ENCODE data around the gene COQ8A.

Gene COQ8A

DNA sequence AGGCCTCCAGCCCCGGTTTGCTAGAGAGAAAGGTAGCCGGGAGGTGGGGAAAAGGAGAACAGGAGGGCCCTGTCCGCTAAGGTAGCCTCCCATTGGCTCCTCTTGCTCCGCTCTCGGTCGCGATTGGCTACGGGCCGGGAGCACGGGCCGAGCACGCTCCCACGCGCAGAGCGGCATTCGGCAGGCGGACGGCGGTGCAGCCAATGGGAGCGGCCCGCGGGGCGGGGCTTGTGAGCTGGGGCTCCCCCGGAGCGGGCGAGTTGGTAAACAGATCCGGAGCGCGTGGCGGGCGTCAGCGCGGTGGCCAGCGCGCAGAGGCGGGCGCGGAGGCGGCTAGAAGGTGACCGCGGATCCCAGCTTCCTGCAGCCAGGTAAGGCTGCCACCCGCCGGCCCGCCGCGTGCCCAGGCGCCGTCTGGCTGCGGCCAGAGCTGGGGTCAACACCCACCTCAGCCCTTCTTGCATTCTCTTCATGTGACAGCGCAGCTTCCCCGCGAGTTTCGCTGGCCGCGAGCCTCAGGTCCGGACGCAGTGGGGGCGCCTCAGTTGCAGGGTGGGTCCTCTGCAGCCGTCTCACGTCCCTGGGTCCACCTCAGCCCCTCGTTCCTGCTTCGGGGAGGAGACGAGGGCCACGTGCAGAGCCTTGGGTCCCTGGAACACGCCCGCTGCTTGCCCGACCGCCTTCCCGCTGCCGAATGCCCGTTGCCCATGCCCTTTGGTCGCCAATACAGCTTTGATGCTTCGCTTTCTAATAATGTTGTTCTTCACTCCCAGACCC is at the start of gene COQ8A:
TSS of gene COQ8A (plus strand) at position 266 of the 777 bp plus-strand sequence. CDS start 21,092 bp downstream, outside the sequence.
- Histone ChIP-seq H3K36me3 (ENCODE audit: control insufficient read depth, insufficient read depth, low read length) (no peaks in the 10 kb centered on the region), H3K9me3 (ENCODE audit: control insufficient read depth, insufficient read depth, low read length) (no peaks in the 10 kb centered on the region), H3K27ac (ENCODE audit: low read depth, low read length) (peak within 1 kb of the TSS; percentile 97), H3K9ac (ENCODE audit: low read depth, low read length) (peak within 1 kb of the TSS; percentile 84), H3K4me1 (ENCODE audit: control insufficient read depth, insufficient read depth, low read length) (peaks cover 19% of the 10 kb centered on the region), H3K4me3 (ENCODE audit: low read depth, low read length) (peak within 1 kb of the TSS; percentile 71), H3K27me3 (ENCODE audit: control insufficient read depth, insufficient read depth, low read length) (peaks cover 6% of the 10 kb centered on the region; the same call in 1 of the 2 replicates)

DNA sequence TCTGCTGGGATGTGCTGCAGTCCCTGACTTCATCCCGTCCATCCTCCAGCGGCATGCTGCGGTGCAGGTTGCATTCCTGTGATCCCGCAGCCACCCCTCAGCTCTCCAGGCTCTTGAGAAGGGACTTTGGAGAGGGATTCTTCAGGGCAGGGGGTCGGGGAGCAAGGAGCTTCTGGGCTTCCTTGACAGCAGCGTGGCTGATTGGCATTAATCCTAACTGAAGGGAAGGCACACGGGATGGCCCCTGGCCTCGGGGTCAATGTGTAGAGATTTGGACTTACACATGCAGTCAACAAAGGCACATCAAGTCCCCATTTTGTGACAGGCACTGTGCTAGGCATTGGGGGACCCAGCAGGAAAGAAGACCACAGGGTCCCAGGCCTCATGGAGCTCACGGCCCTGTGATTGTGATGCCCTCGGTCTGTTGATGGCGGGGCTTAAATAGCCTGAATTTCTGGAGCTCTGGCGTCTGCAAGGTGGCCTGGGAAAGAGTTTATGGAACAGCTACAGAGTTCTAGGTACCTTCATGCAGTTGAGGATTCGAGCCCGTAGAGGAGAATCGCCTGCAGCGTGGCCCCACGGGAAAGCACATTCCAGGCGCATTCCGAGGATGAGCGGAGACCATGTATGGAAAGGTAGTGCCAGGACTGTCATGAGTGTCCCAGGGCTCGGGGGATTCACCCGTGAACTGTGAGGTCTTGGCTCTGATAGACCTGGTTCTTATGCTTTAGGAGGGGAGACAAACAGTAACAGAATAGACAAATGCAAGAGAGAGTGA is 49.6 kb upstream of the COQ8A start:
- H3K9me3 ChIP-seq (ENCODE audit: control insufficient read depth, insufficient read depth, low read length) = no peaks in the 10 kb centered on the region
- no peak overlapping the region for H3K4me3 ChIP-seq (ENCODE audit: low read depth, low read length)
- H3K36me3 ChIP-seq (ENCODE audit: control insufficient read depth, insufficient read depth, low read length) = peaks cover 59% of the 10 kb centered on the region

DNA sequence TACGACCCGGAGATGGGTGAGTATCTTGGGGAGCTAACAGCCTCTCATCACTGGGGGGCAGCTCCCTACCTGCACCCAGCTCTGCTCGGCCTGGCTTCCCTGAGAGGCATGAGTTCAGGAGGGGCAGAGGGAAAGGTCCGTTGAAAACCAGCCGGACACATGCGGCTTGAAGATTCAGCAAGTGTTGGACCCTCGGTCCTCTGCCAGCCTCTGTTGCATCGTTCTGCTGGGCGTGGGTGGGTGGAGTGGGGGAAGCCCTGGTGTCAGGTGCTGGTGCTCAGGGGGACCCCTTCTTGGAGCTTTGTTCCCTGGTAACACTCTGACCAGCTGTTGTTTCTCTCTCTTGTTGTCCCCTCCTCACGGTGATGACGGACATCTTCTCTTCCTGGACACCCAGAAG is 48.7 kb upstream of the COQ8A start:
- H3K9me3 ChIP-seq (ENCODE audit: control insufficient read depth, insufficient read depth, low read length) = no peaks in the 10 kb centered on the region
- no peaks in the 10 kb centered on the region for H3K27me3 ChIP-seq (ENCODE audit: control insufficient read depth, insufficient read depth, low read length)
- no peak overlapping the region for H3K4me3 ChIP-seq (ENCODE audit: low read depth, low read length)
- no peak overlapping the region for H3K27ac ChIP-seq (ENCODE audit: low read depth, low read length)
- H3K9ac ChIP-seq (ENCODE audit: low read depth, low read length) = no peak overlapping the region
- no peaks in the 10 kb centered on the region for H3K4me1 ChIP-seq (ENCODE audit: control insufficient read depth, insufficient read depth, low read length)
- peaks cover 64% of the 10 kb centered on the region for H3K36me3 ChIP-seq (ENCODE audit: control insufficient read depth, insufficient read depth, low read length)

More for the DNA sequence above, 49.6 kb upstream of the COQ8A start:
- Histone ChIP-seq H3K27ac (ENCODE audit: low read depth, low read length) (no peak overlapping the region), H3K9ac (ENCODE audit: low read depth, low read length) (no peak overlapping the region), H3K27me3 (ENCODE audit: control insufficient read depth, insufficient read depth, low read length) (no peaks in the 10 kb centered on the region), H3K4me1 (ENCODE audit: control insufficient read depth, insufficient read depth, low read length) (no peaks in the 10 kb centered on the region)

DNA sequence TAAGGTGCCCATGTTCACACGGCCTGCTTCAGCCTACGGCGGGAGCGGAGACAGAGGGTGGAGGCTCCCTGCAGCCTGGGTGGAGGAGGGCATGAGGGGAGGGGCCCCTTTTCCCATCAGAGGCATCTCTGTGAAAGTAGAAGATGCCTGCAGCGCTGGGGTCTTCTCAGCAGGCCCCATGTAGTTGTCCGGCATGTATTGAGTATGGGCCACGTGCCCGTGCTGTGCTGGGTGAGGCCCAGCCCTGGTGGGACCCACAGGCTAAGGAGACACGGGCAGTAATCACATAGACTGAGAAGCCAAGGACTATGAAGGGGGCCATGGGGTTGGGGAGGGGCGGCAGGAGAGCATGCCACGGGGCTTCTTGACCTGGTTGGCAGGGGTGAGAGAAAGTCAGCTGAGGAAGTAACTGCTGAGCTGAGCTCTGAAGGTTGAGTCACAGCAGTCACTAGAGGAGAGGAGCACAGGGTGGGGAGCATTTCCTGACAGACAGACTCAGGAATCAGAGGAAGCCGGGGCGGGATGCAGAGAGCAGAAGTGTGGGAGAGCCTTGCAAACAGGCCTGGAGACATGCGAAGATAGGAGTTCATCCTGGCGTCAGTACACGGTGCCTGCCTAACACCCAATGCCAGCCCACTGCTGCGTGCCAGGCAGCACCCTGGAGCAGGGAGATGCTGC is 48.1 kb upstream of the COQ8A start:
- H3K9me3 ChIP-seq (ENCODE audit: control insufficient read depth, insufficient read depth, low read length) = no peaks in the 10 kb centered on the region
- H3K4me3 ChIP-seq (ENCODE audit: low read depth, low read length) = no peak overlapping the region
- H3K27me3 ChIP-seq (ENCODE audit: control insufficient read depth, insufficient read depth, low read length) = no peaks in the 10 kb centered on the region
- H3K4me1 ChIP-seq (ENCODE audit: control insufficient read depth, insufficient read depth, low read length) = no peaks in the 10 kb centered on the region
- H3K9ac ChIP-seq (ENCODE audit: low read depth, low read length) = no peak overlapping the region
- H3K27ac ChIP-seq (ENCODE audit: low read depth, low read length) = no peak overlapping the region
- H3K36me3 ChIP-seq (ENCODE audit: control insufficient read depth, insufficient read depth, low read length) = peaks cover 64% of the 10 kb centered on the region

DNA sequence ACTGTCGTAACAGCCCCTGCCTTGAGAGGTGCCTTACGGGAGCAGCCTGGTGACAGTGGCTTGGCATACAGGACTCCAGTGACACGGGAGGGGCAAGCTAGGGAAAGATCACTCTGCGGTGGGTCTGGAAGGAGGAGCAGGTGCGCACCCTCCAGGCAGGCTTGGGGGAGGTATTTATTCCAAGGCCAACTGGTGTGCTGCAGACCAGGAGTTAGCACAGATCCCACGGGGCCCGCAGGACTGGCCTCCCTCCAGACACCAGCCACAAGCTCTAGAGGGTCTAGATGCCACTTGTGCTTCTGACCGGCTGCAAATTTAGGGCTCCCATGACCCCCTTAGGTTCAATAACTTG is 47.6 kb upstream of the COQ8A start:
- Histone ChIP-seq H3K9ac (ENCODE audit: low read depth, low read length) (no peak overlapping the region), H3K36me3 (ENCODE audit: control insufficient read depth, insufficient read depth, low read length) (peaks cover 64% of the 10 kb centered on the region), H3K4me1 (ENCODE audit: control insufficient read depth, insufficient read depth, low read length) (no peaks in the 10 kb centered on the region), H3K27me3 (ENCODE audit: control insufficient read depth, insufficient read depth, low read length) (no peaks in the 10 kb centered on the region), H3K9me3 (ENCODE audit: control insufficient read depth, insufficient read depth, low read length) (no peaks in the 10 kb centered on the region), H3K4me3 (ENCODE audit: low read depth, low read length) (no peak overlapping the region), H3K27ac (ENCODE audit: low read depth, low read length) (no peak overlapping the region)

DNA sequence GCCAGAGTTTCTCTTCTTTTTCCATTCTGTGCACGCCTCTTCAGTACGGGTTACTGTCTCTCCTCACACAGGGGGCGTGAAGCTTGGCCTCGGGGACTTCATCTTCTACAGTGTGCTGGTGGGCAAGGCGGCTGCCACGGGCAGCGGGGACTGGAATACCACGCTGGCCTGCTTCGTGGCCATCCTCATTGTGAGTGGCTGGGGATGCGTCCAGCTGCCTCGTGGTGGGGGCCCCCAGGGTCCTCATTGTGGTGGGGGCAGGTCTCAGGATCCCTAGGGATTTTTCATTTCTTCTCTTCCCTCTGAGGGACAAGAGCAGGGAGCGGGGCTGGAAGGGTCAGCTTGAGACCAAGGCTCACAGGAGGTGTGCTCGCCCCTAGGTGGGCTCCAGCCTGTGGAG is 46.2 kb upstream of the COQ8A start:
- no peak overlapping the region for H3K27ac ChIP-seq (ENCODE audit: low read depth, low read length)
- H3K4me1 ChIP-seq (ENCODE audit: control insufficient read depth, insufficient read depth, low read length) = no peaks in the 10 kb centered on the region
- H3K9ac ChIP-seq (ENCODE audit: low read depth, low read length) = no peak overlapping the region
- no peaks in the 10 kb centered on the region for H3K9me3 ChIP-seq (ENCODE audit: control insufficient read depth, insufficient read depth, low read length)
- no peak overlapping the region for H3K4me3 ChIP-seq (ENCODE audit: low read depth, low read length)
- no peaks in the 10 kb centered on the region for H3K27me3 ChIP-seq (ENCODE audit: control insufficient read depth, insufficient read depth, low read length)
- peaks cover 53% of the 10 kb centered on the region for H3K36me3 ChIP-seq (ENCODE audit: control insufficient read depth, insufficient read depth, low read length)

DNA sequence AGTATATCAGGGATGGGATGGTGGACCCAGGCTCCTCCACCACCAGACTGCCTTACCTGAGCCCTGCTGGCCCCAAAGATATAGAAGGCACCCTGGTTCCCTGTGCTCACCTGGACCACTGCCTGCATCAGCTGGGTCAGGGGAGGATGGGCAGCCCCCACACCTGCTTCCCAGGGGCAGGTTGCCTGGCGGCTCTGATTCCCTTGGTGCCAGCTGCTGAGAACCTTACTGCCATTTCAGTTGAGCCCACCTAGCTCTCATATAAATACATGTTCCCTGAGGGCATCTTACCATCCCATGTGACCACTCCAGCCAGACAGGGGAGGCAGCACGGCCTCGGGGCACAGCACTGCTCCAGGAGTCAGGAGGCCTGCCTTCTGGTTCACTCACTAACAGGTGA is 45.3 kb upstream of the COQ8A start:
- H3K27ac ChIP-seq (ENCODE audit: low read depth, low read length) = no peak overlapping the region
- H3K4me1 ChIP-seq (ENCODE audit: control insufficient read depth, insufficient read depth, low read length) = no peaks in the 10 kb centered on the region
- H3K9me3 ChIP-seq (ENCODE audit: control insufficient read depth, insufficient read depth, low read length) = no peaks in the 10 kb centered on the region
- peaks cover 56% of the 10 kb centered on the region for H3K36me3 ChIP-seq (ENCODE audit: control insufficient read depth, insufficient read depth, low read length)
- H3K27me3 ChIP-seq (ENCODE audit: control insufficient read depth, insufficient read depth, low read length) = no peaks in the 10 kb centered on the region
- no peak overlapping the region for H3K9ac ChIP-seq (ENCODE audit: low read depth, low read length)
- H3K4me3 ChIP-seq (ENCODE audit: low read depth, low read length) = no peak overlapping the region

DNA sequence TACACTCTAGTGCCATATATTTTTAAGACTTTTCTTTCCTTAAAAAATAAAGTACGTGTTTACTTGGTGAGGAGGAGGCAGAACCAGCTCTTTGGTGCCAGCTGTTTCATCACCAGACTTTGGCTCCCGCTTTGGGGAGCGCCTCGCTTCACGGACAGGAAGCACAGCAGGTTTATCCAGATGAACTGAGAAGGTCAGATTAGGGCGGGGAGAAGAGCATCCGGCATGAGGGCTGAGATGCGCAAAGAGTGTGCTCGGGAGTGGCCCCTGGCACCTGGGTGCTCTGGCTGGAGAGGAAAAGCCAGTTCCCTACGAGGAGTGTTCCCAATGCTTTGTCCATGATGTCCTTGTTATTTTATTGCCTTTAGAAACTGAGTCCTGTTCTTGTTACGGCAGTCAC is 44.5 kb upstream of the COQ8A start:
- H3K9me3 ChIP-seq (ENCODE audit: control insufficient read depth, insufficient read depth, low read length) = no peaks in the 10 kb centered on the region
- H3K27me3 ChIP-seq (ENCODE audit: control insufficient read depth, insufficient read depth, low read length) = no peaks in the 10 kb centered on the region
- H3K4me3 ChIP-seq (ENCODE audit: low read depth, low read length) = no peak overlapping the region
- H3K9ac ChIP-seq (ENCODE audit: low read depth, low read length) = no peak overlapping the region
- peaks cover 60% of the 10 kb centered on the region for H3K36me3 ChIP-seq (ENCODE audit: control insufficient read depth, insufficient read depth, low read length)
- H3K4me1 ChIP-seq (ENCODE audit: control insufficient read depth, insufficient read depth, low read length) = no peaks in the 10 kb centered on the region
- H3K27ac ChIP-seq (ENCODE audit: low read depth, low read length) = no peak overlapping the region

DNA sequence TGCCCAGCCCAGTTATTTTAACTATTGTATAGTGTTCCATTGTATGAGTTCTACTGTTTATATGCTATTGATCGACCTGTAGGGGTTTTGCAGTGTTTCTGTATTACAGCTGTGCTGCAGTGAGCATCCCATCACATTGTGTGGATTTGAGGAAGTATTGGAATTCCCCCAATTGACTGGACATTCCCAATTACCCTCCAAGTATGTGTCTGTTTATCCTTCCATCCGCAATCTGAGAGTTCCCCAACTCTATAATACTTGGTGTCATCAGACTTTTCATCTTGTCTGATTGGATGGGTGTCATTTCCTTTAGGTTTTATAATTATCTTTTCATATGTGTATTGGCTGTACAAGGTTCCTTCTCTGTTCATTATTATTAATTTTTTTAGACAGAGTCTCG is 41.8 kb upstream of the COQ8A start:
- peaks cover 40% of the 10 kb centered on the region for H3K36me3 ChIP-seq (ENCODE audit: control insufficient read depth, insufficient read depth, low read length)
- H3K27me3 ChIP-seq (ENCODE audit: control insufficient read depth, insufficient read depth, low read length) = no peaks in the 10 kb centered on the region
- no peaks in the 10 kb centered on the region for H3K9me3 ChIP-seq (ENCODE audit: control insufficient read depth, insufficient read depth, low read length)
- H3K4me1 ChIP-seq (ENCODE audit: control insufficient read depth, insufficient read depth, low read length) = no peaks in the 10 kb centered on the region
- no peak overlapping the region for H3K9ac ChIP-seq (ENCODE audit: low read depth, low read length)
- H3K4me3 ChIP-seq (ENCODE audit: low read depth, low read length) = no peak overlapping the region
- no peak overlapping the region for H3K27ac ChIP-seq (ENCODE audit: low read depth, low read length)

DNA sequence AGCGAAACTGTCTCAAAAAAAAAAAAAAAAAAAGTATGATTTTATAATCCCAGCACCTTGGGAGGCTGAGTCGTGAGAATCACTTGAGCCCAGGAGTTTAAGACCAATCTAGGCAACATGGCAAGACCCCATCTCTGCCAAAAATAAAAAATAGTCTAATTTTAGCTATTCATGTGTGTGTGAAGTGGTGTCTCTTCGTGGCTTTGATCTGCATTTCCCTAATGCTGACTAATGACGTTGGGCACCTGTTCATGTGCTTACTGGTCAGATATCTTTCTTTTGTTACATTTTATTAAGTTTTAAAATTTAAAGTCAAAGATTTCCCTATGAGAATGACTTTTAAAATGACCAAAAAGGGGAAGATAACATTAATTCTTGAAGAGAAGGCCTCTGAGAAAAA is 38.7 kb upstream of the COQ8A start:
- Histone ChIP-seq H3K4me3 (ENCODE audit: low read depth, low read length) (no peak overlapping the region), H3K27ac (ENCODE audit: low read depth, low read length) (no peak overlapping the region), H3K9ac (ENCODE audit: low read depth, low read length) (no peak overlapping the region), H3K36me3 (ENCODE audit: control insufficient read depth, insufficient read depth, low read length) (peaks cover 21% of the 10 kb centered on the region), H3K27me3 (ENCODE audit: control insufficient read depth, insufficient read depth, low read length) (no peaks in the 10 kb centered on the region), H3K4me1 (ENCODE audit: control insufficient read depth, insufficient read depth, low read length) (no peaks in the 10 kb centered on the region), H3K9me3 (ENCODE audit: control insufficient read depth, insufficient read depth, low read length) (no peaks in the 10 kb centered on the region)

DNA sequence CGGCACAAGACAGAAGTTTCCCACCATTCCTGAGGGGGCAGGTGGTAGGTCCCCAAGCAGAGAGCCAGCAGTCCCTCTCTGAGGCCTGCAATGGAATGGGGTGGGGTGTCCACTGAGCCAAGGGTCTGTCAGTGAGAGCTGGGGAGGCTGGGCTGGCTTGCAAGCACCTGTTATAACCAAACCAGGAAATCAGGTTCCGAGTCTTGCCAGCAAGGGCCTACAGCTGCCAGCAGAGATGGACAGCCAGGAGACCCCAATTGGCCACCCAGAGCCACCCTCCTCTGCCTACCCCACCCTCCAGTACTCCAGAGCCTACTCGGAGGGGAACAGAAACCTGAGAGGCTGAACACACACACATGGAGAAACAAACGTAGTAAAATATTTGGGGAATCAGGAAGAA is 37.5 kb upstream of the COQ8A start:
- H3K9me3 ChIP-seq (ENCODE audit: control insufficient read depth, insufficient read depth, low read length) = no peaks in the 10 kb centered on the region

More for the DNA sequence above, 37.5 kb upstream of the COQ8A start:
- Histone ChIP-seq H3K27me3 (ENCODE audit: control insufficient read depth, insufficient read depth, low read length) (no peaks in the 10 kb centered on the region), H3K27ac (ENCODE audit: low read depth, low read length) (no peak overlapping the region), H3K36me3 (ENCODE audit: control insufficient read depth, insufficient read depth, low read length) (peaks cover 21% of the 10 kb centered on the region), H3K4me1 (ENCODE audit: control insufficient read depth, insufficient read depth, low read length) (no peaks in the 10 kb centered on the region), H3K9ac (ENCODE audit: low read depth, low read length) (no peak overlapping the region), H3K4me3 (ENCODE audit: low read depth, low read length) (no peak overlapping the region)

Measured in HUES48 (cell line).